Central memory CD8-positive, alpha-beta T cell (primary cell): Measurements from ENCODE around the gene RAE1.

Source experiments
- ATAC-seq: fragments of 150-1000 bp; cut with Tn5 transposase; replicated peaks from 2 replicates; pipeline ENCODE4 v1.10.0; 2022; ENCODE audit warnings: mild to moderate bottlenecking, moderate FRiP score, moderate number of reproducible peaks; ENCODE audit not compliant: poor library complexity, severe bottlenecking; ENCODE audit errors: extremely low read depth
- DNase-seq, 2 donors: peaks; one replicate each; pipeline ENCODE4 v3.0.0; 2021; ENCODE audit warnings: low spot score in 2 of 2
- H3K27ac Mint-ChIP-seq: one replicate; pipeline ENCODE4 v1.8.0; 2022; ENCODE audit warnings: low read depth, mild to moderate bottlenecking, moderate library complexity, mixed read lengths
- H3K27me3 Mint-ChIP-seq: one replicate; pipeline ENCODE4 v1.8.0; 2022; ENCODE audit warnings: mixed read lengths
- H3K36me3 Mint-ChIP-seq: one replicate; pipeline ENCODE4 v1.8.0; 2022; ENCODE audit warnings: mild to moderate bottlenecking, moderate library complexity, mixed read lengths; ENCODE audit not compliant: insufficient read depth
- H3K4me1 Mint-ChIP-seq: one replicate; pipeline ENCODE4 v1.8.0; 2022; ENCODE audit warnings: mixed read lengths
- H3K4me3 Mint-ChIP-seq: one replicate; pipeline ENCODE4 v1.8.0; 2022; ENCODE audit warnings: mild to moderate bottlenecking, moderate library complexity, mixed read lengths
- H3K9me3 Mint-ChIP-seq: one replicate; pipeline ENCODE4 v1.8.0; 2022; ENCODE audit warnings: mixed read lengths

Gene RAE1

GRCh38 chr20:57396212-57396983 lies 45.3 kb downstream of the RAE1 start:
- Mint-ChIP-seq H3K27ac (peak overlapping the region; percentile 95), H3K9me3 (no peaks in the 10 kb centered on the region)
- ATAC-seq, result no peak

DNA sequence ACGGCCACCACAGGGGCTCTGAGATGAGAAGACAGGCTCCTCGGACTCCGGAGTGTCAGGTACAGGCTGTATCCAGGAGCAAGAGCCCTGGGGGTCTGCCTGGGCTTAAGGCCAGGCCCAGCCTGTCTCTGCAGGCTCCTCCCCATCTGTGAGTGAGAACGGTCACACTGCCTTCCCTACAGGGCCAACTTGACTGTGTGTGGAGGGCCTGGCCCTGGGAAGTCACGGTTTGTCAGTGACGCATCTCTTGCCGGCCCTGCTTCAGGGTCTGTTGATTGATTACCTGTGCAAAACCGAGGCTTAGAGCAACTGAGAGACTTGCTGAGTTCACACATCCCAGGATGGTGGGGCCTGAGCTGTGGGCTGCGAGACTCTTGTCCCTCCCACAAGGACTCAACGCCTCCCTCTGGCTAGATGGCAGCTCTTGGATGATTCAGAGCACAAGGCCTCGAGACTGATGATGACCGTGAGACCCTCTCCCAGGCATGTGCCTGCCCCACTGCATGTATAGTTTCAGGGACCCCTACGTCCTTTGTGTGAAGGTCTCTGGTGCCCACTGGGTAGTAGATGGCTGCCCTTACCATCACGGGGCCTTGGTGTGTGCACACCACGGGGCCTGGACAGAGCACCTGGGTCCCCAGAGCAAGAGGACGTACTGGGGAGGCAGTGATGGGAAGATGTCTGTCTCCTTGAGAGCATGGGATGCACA lies 46.1 kb downstream of the RAE1 start:
- DNase-seq, result no peak
- H3K4me1 Mint-ChIP-seq, result peaks cover 73% of the 10 kb centered on the region
- H3K4me3 Mint-ChIP-seq, result peak overlapping the region; percentile 72
- peaks cover 91% of the 10 kb centered on the region for H3K36me3 Mint-ChIP-seq
- peak overlapping the region; percentile 95 for H3K27ac Mint-ChIP-seq
- no peaks in the 10 kb centered on the region for H3K9me3 Mint-ChIP-seq
- ATAC-seq, result no peak
- no peaks in the 10 kb centered on the region for H3K27me3 Mint-ChIP-seq

More at GRCh38 chr20:57396212-57396983, 45.3 kb downstream of the RAE1 start:
- Mint-ChIP-seq H3K27me3 (no peaks in the 10 kb centered on the region), H3K4me1 (peaks cover 66% of the 10 kb centered on the region), H3K4me3 (peak overlapping the region; percentile 72), H3K36me3 (peaks cover 88% of the 10 kb centered on the region)
- no peak for DNase-seq

- peaks cover 74% of the 10 kb centered on the region for H3K4me1 Mint-ChIP-seq
- ATAC-seq, result peak; percentile 33
- DNase-seq, result peak in 1 of 2 donors; percentile 72
- peak overlapping the region; percentile 72 for H3K4me3 Mint-ChIP-seq
- H3K27me3 Mint-ChIP-seq, result no peaks in the 10 kb centered on the region
- H3K9me3 Mint-ChIP-seq, result no peaks in the 10 kb centered on the region
- H3K36me3 Mint-ChIP-seq, result peaks cover 91% of the 10 kb centered on the region
- H3K27ac Mint-ChIP-seq, result peak overlapping the region; percentile 95
Observed at GRCh38 chr20:57397693-57398108, 46.6 kb downstream of the RAE1 start.

DNA sequence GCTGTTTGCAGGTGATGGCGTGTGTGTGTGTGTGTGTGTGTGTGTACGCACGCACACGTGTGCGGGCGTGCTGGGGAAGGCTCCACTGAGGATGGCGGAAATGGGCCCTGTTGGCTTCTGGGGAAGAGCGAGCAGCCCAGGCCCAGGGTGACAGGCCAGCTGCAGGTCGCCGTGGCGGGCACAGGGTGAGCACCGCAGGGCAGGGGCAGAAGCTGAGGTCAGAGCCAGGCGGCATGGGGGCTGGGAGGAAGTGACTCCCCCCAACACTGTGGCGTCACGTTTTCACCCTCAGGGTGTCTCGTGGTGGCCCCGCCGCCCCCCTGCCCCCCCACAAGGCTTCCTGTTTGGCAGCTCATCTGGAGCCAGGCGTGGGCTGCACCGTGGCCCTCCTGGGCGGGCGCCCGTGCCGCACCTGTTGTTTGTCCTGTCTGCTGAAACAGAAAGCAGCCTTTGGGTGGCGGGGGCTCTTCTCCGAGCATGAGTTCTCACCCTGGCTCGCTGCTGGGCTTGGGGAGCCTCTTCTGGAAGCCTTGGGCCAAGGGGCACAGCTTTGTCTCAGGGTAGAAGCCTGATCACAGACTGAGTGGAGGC lies 47.3 kb downstream of the RAE1 start:
- peak; percentile 82 for ATAC-seq
- no peaks in the 10 kb centered on the region for H3K27me3 Mint-ChIP-seq
- H3K4me3 Mint-ChIP-seq, result peak overlapping the region; percentile 72
- peaks cover 67% of the 10 kb centered on the region for H3K4me1 Mint-ChIP-seq
- H3K36me3 Mint-ChIP-seq, result peaks cover 91% of the 10 kb centered on the region
- H3K27ac Mint-ChIP-seq, result peak overlapping the region; percentile 95
- H3K9me3 Mint-ChIP-seq, result no peaks in the 10 kb centered on the region
- peak; percentile 87 to 95 for DNase-seq

GRCh38 chr20:57398901-57399535 lies 48.0 kb downstream of the RAE1 start:
- no peaks in the 10 kb centered on the region for H3K27me3 Mint-ChIP-seq
- peak overlapping the region; percentile 95 for H3K27ac Mint-ChIP-seq
- DNase-seq, result no peak
- H3K4me1 Mint-ChIP-seq, result peaks cover 61% of the 10 kb centered on the region
- peaks cover 91% of the 10 kb centered on the region for H3K36me3 Mint-ChIP-seq
- H3K9me3 Mint-ChIP-seq, result no peaks in the 10 kb centered on the region
- H3K4me3 Mint-ChIP-seq, result peak overlapping the region; percentile 72
- no peak for ATAC-seq

DNA sequence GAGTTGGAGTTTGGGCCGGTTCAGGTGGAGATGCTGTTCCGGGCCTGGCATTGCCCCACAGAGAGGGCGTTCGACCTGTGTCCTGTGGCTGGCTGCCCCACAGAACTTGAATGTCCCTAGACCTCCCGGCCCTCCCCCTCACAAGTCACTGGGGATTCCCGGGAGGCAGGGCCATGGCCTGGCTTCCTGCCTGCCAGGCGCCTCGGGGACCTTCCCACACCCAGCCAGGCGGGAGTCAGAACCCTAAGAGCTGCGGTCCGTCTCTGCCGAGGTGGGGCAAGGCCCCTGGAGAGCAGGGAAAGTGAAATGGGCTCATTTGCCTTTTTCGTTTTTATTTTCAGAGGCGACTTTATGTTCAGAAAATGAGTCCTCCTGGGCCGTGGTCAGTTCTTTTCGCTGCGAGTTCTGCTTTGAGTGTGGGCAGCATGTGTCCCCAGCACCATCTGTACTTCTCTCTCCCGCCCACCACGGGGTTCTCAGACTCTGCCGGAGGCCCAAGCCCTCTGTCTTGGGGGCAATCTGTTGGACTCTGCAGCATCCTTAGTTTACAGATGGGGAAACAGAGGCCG lies 48.6 kb downstream of the RAE1 start:
- Mint-ChIP-seq H3K27ac (peak overlapping the region; percentile 95), H3K27me3 (no peaks in the 10 kb centered on the region), H3K4me1 (peaks cover 57% of the 10 kb centered on the region), H3K4me3 (peak overlapping the region; percentile 72), H3K9me3 (no peaks in the 10 kb centered on the region), H3K36me3 (peaks cover 91% of the 10 kb centered on the region)
- DNase-seq (no peak), ATAC-seq (no peak)

- H3K27ac Mint-ChIP-seq, result peak overlapping the region; percentile 95
- peaks cover 90% of the 10 kb centered on the region for H3K36me3 Mint-ChIP-seq
- H3K9me3 Mint-ChIP-seq, result no peaks in the 10 kb centered on the region
- ATAC-seq (no peak), DNase-seq (no peak)
- H3K4me1 Mint-ChIP-seq, result peaks cover 62% of the 10 kb centered on the region
- no peaks in the 10 kb centered on the region for H3K27me3 Mint-ChIP-seq
- H3K4me3 Mint-ChIP-seq, result peak overlapping the region; percentile 72
Observed at GRCh38 chr20:57400231-57400701, 49.2 kb downstream of the RAE1 start.

DNA sequence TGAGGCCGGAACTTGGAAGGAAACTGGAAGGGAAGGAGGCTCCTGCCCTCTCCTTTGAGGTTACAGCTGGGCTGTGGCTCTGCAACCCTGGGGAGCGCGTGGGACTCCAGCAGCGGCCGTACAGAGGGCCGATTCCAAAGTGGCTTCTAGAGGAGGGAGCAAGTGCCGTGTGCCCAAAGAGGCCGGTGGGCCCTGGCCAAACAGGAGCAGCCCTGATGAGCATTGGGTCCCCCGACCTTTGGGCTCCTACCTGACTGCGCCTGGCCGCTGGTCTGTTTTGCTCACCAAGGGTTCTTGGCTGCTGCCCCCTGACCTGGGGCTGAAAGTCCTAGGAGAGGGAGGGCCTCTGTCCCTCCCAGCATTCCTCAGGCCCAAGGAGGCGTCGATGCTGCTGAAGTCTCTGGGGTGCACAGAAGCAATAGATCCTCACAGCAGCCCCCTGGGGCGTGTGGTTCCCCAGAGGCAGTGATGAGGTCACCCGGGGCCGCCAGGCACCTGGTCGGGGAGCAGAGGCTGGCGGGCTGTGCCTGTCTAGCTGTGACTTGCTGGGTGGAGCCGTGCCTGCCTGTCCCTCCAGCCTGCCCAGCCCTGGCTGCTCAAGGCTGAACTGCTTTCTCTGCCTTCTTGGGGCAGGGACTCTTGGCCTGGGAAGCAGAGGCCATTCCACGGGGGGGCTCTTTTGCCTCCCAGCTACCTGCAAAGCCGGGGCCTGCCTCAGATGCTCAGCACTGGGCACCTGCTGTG lies 49.9 kb downstream of the RAE1 start:
- Mint-ChIP-seq H3K4me1 (peaks cover 62% of the 10 kb centered on the region), H3K9me3 (no peaks in the 10 kb centered on the region), H3K27me3 (no peaks in the 10 kb centered on the region), H3K36me3 (peaks cover 91% of the 10 kb centered on the region), H3K27ac (peak overlapping the region; percentile 95), H3K4me3 (peak overlapping the region; percentile 72)
- ATAC-seq (no peak), DNase-seq (no peak)

- no peak for ATAC-seq
- H3K36me3 Mint-ChIP-seq, result peaks cover 93% of the 10 kb centered on the region
- peaks cover 62% of the 10 kb centered on the region for H3K4me1 Mint-ChIP-seq
- no peak for DNase-seq
- peak overlapping the region; percentile 95 for H3K27ac Mint-ChIP-seq
- H3K27me3 Mint-ChIP-seq, result no peaks in the 10 kb centered on the region
- no peaks in the 10 kb centered on the region for H3K9me3 Mint-ChIP-seq
- peak overlapping the region; percentile 72 for H3K4me3 Mint-ChIP-seq
Observed at GRCh38 chr20:57401565-57401918, 50.5 kb downstream of the RAE1 start.

DNA sequence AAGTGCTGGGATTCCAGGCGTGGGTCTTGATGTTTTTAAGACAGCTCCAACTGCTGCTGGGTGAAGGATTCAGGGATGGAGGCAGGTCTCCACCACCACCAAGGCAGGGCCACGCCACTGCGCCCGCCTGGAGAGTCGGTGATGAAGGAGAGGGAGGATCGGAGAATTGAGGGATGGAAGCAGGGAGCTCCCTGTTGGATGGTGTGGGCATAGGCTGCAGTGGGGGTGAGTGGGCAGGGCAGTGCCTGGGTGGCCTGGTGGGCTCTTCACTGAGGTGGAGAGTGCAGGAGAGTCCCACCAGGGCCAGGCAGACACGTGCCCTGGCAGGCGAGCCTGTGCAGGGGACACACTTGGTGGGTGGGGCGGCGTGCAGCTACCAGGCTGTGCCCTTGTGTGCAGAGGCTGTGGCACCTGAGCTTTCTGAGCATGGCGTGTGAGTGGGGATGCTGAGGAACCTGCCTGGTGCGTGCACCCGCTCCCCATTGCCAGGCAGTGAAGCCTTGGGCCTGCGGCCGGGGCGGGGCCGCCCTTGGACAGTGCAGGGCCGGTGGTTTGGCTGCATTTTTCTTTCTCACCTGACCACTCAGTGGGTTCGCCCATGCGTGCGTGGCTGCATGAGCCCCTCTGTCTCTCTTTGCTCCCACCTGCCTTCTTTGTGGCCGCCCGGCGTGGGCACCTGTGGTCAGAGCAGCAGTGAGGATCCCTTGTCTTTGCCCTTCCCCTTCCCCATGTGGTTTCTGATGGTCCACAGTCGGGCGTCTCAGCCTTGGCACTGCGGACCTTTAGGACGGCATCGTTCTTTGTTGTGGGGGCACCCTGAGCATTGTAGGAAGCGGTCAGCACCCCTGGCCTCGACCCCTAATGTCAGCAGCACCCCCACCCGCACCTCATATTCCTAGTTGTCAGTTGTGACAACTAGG lies 51.4 kb downstream of the RAE1 start:
- H3K4me1 Mint-ChIP-seq, result peaks cover 53% of the 10 kb centered on the region
- peak overlapping the region; percentile 95 for H3K27ac Mint-ChIP-seq
- no peak for DNase-seq
- H3K4me3 Mint-ChIP-seq, result peak overlapping the region; percentile 72
- peaks cover 93% of the 10 kb centered on the region for H3K36me3 Mint-ChIP-seq
- no peaks in the 10 kb centered on the region for H3K27me3 Mint-ChIP-seq
- no peaks in the 10 kb centered on the region for H3K9me3 Mint-ChIP-seq
- no peak for ATAC-seq

DNA sequence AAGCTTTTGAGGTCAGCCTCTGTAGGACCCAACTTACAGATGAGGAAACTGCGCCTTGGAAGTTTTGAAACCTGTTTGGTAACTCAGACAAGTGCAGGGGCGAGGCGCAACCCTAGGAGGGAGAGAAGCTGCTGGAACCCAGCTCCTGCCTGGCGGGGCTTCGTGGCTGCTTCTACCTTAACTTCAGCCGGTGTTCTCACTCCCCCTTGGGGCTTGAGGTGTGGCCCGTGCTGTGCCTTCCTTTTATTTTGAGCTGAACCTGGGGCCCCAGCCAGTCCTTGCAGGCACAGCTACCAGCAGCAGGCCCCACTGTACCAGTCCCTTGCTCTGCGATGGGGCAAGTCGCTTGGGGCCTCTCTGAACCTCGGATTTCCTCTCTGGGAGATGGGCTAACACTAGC lies 52.2 kb downstream of the RAE1 start:
- Mint-ChIP-seq H3K36me3 (peaks cover 93% of the 10 kb centered on the region), H3K9me3 (no peaks in the 10 kb centered on the region), H3K27ac (peak overlapping the region; percentile 16), H3K4me3 (peak overlapping the region; percentile 32), H3K27me3 (no peaks in the 10 kb centered on the region), H3K4me1 (peaks cover 53% of the 10 kb centered on the region)
- ATAC-seq (no peak), DNase-seq (no peak)
